HepG2 (cell line): ENCODE measurements around the gene DNLZ. TPM values are rescaled to one million over a fixed set of nuclear protein-coding genes. Genes with fewer than 3 reads are reported as not detected.
A peak's percentile ranks its signal among the peaks of the same experiment; 100 is the strongest.

Experiments used
- BORCS8-MEF2B ChIP-seq: sonication (generic); formaldehyde crosslinking; IDR thresholded peaks from 2 replicates; pipeline ENCODE4 v1.8.0; 2022; ENCODE audit warnings: mild to moderate bottlenecking, missing genetic modification reagents
- FOXO1 ChIP-seq: sonication (generic); formaldehyde crosslinking; IDR thresholded peaks from 2 replicates; pipeline ENCODE4 v1.4.0; 2020; ENCODE audit warnings: missing genetic modification reagents
- GMEB1 ChIP-seq: sonication (generic); formaldehyde crosslinking; IDR thresholded peaks from 2 replicates; pipeline ENCODE4 v1.5.1; 2020; ENCODE audit warnings: missing genetic modification reagents, mild to moderate bottlenecking, borderline replicate concordance
- HMGXB4 ChIP-seq, 2 experiments: sonication (generic) in 1 of 2; formaldehyde crosslinking in 1 of 2; IDR thresholded peaks; 2 replicates each; pipeline versions ENCODE4 v1.4.0 to v1.6.1; 2018 to 2020; ENCODE audit warnings: missing genetic modification reagents in 2 of 2, borderline replicate concordance in 1 of 2, low read depth in 1 of 2, mild to moderate bottlenecking in 1 of 2, missing biosample characterization in 1 of 2
- NFE2L1 ChIP-seq: sonication (generic); formaldehyde crosslinking; IDR thresholded peaks from 2 replicates; pipeline ENCODE4 v1.4.0; 2020; ENCODE audit warnings: missing genetic modification reagents, mild to moderate bottlenecking, borderline replicate concordance
- PLRG1 ChIP-seq: fragments of 450-650 bp; conservative IDR thresholded peaks from 2 replicates; pipeline ENCODE4 v1.6.1; 2016
- SMC3 ChIP-seq: IDR thresholded peaks from 2 replicates; pipeline ENCODE4 v1.6.1; 2011; ENCODE audit warnings: low read length, improper control_type of control experiment
- SNAI1 ChIP-seq: sonication (generic); formaldehyde crosslinking; IDR thresholded peaks from 2 replicates; pipeline ENCODE4 v1.5.0; 2020; ENCODE audit warnings: mild to moderate bottlenecking, missing genetic modification reagents, borderline replicate concordance
- TOPORS ChIP-seq: sonication (generic); formaldehyde crosslinking; IDR thresholded peaks from 2 replicates; pipeline ENCODE4 v1.8.0; 2023; ENCODE audit warnings: mild to moderate bottlenecking, missing genetic modification reagents
- ZFP36 ChIP-seq: fragments of 150-350 bp; IDR thresholded peaks from 2 replicates; pipeline ENCODE4 v1.6.1; 2018; ENCODE audit warnings: borderline replicate concordance, low read length, low read depth; ENCODE audit not compliant: partially characterized antibody
- ZFY ChIP-seq: sonication (generic); formaldehyde crosslinking; IDR thresholded peaks from 2 replicates; pipeline ENCODE4 v1.4.0; 2020; ENCODE audit warnings: missing genetic modification reagents
- ZNF143 ChIP-seq: sonication (generic); formaldehyde crosslinking; IDR thresholded peaks from 2 replicates; pipeline ENCODE4 v1.4.0; 2020; ENCODE audit warnings: missing genetic modification reagents
- ZNF230 ChIP-seq: sonication (generic); formaldehyde crosslinking; IDR thresholded peaks from 2 replicates; pipeline ENCODE4 v1.4.0; 2020; ENCODE audit warnings: mild to moderate bottlenecking, missing genetic modification reagents
- ZNF737 ChIP-seq: sonication (generic); formaldehyde crosslinking; IDR thresholded peaks from 2 replicates; pipeline ENCODE4 v1.5.0; 2020; ENCODE audit warnings: missing genetic modification reagents, mild to moderate bottlenecking, borderline replicate concordance
- polyA plus RNA-seq, 8 experiments: library from polyadenylated mRNA; depleted of rRNA in 3 of 8; stranded (reverse) in 7 of 8; unstranded in 1 of 8; fragments of >200 nt; fragmentation: Illumina TruSeq in 4 of 8; extraction: Trizol in 4 of 8; gene quantifications; 2 replicates each; pipeline versions ENCODE4 v1.2.1 to v1.2.3, GENCODE V29; 2011 to 2016; ENCODE audit warnings: low read depth in 4 of 8, missing spikeins in 1 of 8, mixed read lengths in 1 of 8; ENCODE audit not compliant: insufficient read depth in 1 of 8
- total RNA-seq, 5 experiments: library from RNA; depleted of rRNA; stranded (reverse); fragments of >200 nt; fragmentation: Illumina TruSeq; extraction: Trizol; gene quantifications; 2 replicates each; pipeline ENCODE4 v1.2.3, GENCODE V29; 2016; ENCODE audit warnings: low read depth in 1 of 5
- TF ChIP-seq, protein P1 (sequence below): IDR thresholded peaks from 2 replicates; pipeline ENCODE4 v1.6.1; 2016; ENCODE audit warnings: missing biosample characterization, missing genetic modification reagents, low read depth
- TF ChIP-seq, protein P2 (sequence below): IDR thresholded peaks from 2 replicates; pipeline ENCODE4 v1.6.1; 2012; ENCODE audit warnings: inconsistent platforms
- TF ChIP-seq, protein P3 (sequence below): sonication (generic); formaldehyde crosslinking; IDR thresholded peaks from 2 replicates; pipeline ENCODE4 v1.5.1; 2020; ENCODE audit warnings: missing genetic modification reagents, mild to moderate bottlenecking, borderline replicate concordance
- TF ChIP-seq, protein P4 (sequence below): sonication (generic); formaldehyde crosslinking; IDR thresholded peaks from 2 replicates; pipeline ENCODE4 v1.4.0; 2020; ENCODE audit warnings: missing genetic modification reagents

Gene DNLZ
- total and polyA plus RNA-seq, 2 of the 13 experiments (the other 11 are each of a cell fraction or from before 2014, with no cell fraction given), result 3.4 to 8.0 TPM

- TF ChIP-seq GMEB1 (CRISPR knock-in tag) (peak; percentile 76), ZNF143 (peak; percentile 74), FOXO1 (0 out of 2 replicates have a peak, but pooled peaks have one; percentile 23), TOPORS (CRISPR knock-in tag) (peak; percentile 94), ZFP36 (no peak), SNAI1 (CRISPR knock-in tag) (no peak), NFE2L1 (CRISPR knock-in tag) (no peak), BORCS8-MEF2B (CRISPR knock-in tag) (peak; percentile 91; the same call in 1 of the 2 replicates), PLRG1 (no peak), HMGXB4 (CRISPR knock-in tag; IDR thresholded peaks at IDR 0.05; ENCODE audit: borderline replicate concordance in 1 of 2, low read depth in 1 of 2) (peak; percentile 85 to 90), SMC3 (peak; percentile 28; the same call in 1 of the 2 replicates), ZNF230 (CRISPR knock-in tag) (peak; percentile 74; the same call in 1 of the 2 replicates), ZFY (CRISPR knock-in tag) (peak; percentile 85), ZNF737 (CRISPR knock-in tag) (no peak)
- TF ChIP-seq, protein P1, sequence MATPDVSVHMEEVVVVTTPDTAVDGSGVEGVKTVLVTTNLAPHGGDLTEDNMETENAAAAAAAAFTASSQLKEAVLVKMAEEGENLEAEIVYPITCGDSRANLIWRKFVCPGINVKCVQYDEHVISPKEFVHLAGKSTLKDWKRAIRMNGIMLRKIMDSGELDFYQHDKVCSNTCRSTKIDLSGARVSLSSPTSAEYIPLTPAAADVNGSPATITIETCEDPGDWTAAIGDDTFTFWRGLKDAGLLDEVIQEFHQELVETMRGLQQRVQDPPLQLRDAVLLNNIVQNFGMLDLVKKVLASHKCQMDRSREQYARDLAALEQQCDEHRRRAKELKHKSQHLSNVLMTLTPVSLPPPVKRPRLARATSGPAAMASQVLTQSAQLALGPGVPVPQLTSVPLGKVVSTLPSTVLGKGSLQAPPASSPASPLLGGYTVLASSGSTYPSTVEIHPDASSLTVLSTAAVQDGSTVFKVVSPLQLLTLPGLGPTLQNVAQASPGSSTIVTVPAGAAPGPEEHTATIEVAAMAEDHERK (CRISPR knock-in tag), result no peak
- TF ChIP-seq, protein P2, sequence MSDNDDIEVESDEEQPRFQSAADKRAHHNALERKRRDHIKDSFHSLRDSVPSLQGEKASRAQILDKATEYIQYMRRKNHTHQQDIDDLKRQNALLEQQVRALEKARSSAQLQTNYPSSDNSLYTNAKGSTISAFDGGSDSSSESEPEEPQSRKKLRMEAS, result peak; percentile 100
- TF ChIP-seq, protein P3, sequence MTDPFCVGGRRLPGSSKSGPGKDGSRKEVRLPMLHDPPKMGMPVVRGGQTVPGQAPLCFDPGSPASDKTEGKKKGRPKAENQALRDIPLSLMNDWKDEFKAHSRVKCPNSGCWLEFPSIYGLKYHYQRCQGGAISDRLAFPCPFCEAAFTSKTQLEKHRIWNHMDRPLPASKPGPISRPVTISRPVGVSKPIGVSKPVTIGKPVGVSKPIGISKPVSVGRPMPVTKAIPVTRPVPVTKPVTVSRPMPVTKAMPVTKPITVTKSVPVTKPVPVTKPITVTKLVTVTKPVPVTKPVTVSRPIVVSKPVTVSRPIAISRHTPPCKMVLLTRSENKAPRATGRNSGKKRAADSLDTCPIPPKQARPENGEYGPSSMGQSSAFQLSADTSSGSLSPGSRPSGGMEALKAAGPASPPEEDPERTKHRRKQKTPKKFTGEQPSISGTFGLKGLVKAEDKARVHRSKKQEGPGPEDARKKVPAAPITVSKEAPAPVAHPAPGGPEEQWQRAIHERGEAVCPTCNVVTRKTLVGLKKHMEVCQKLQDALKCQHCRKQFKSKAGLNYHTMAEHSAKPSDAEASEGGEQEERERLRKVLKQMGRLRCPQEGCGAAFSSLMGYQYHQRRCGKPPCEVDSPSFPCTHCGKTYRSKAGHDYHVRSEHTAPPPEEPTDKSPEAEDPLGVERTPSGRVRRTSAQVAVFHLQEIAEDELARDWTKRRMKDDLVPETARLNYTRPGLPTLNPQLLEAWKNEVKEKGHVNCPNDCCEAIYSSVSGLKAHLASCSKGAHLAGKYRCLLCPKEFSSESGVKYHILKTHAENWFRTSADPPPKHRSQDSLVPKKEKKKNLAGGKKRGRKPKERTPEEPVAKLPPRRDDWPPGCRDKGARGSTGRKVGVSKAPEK, result no peak
- TF ChIP-seq, protein P4, sequence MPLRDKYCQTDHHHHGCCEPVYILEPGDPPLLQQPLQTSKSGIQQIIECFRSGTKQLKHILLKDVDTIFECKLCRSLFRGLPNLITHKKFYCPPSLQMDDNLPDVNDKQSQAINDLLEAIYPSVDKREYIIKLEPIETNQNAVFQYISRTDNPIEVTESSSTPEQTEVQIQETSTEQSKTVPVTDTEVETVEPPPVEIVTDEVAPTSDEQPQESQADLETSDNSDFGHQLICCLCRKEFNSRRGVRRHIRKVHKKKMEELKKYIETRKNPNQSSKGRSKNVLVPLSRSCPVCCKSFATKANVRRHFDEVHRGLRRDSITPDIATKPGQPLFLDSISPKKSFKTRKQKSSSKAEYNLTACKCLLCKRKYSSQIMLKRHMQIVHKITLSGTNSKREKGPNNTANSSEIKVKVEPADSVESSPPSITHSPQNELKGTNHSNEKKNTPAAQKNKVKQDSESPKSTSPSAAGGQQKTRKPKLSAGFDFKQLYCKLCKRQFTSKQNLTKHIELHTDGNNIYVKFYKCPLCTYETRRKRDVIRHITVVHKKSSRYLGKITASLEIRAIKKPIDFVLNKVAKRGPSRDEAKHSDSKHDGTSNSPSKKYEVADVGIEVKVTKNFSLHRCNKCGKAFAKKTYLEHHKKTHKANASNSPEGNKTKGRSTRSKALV (CRISPR knock-in tag), result peak; percentile 68; the same call in 1 of the 2 replicates
Measured at GRCh38 chr9:136363106-136363948, at the start of gene DNLZ (continued).
